Bronchial epithelial cell (primary cell): ENCODE measurements around the gene C19orf33. TPM values are rescaled to one million over a fixed set of nuclear protein-coding genes. Genes with fewer than 3 reads are reported as not detected.

Source experiments
- DNase-seq: peaks from one replicate; pipeline ENCODE4 v3.0.0-alpha.2; 2010; ENCODE audit warnings: low read depth
- FAIRE-seq: peaks from 2 replicates; lab custom pipeline; 2011; peaks lifted over from hg19 to GRCh38; lab: Jason Lieb, UNC
- H3K27me3 ChIP-seq: 2 replicates; pipeline ENCODE4 v1.5.1; 2011; ENCODE audit warnings: low read length; ENCODE audit not compliant: control insufficient read depth, insufficient read depth
- H3K36me3 ChIP-seq: 2 replicates; pipeline ENCODE4 v1.5.1; 2011; ENCODE audit warnings: low read length; ENCODE audit not compliant: control insufficient read depth, insufficient read depth
- H3K4me3 ChIP-seq: 2 replicates; pipeline ENCODE4 v1.5.1; 2011; ENCODE audit warnings: mild to moderate bottlenecking, low read depth, low read length, control low read depth
- CTCF ChIP-seq: IDR thresholded peaks from 2 replicates; pipeline ENCODE4 v1.5.1; 2011; ENCODE audit warnings: mild to moderate bottlenecking, moderate library complexity, low read length, control low read depth, inconsistent platforms; ENCODE audit not compliant: insufficient read depth, severe bottlenecking
- total RNA-seq: library from RNA; depleted of rRNA; stranded (reverse); fragments of >200 nt; gene quantifications from 2 replicates; pipeline ENCODE4 v1.2.1, GENCODE V29; 2014

The C19orf33 gene
- total RNA-seq, 1 donor from 2014 or later = 266 TPM

GRCh38 chr19:38283271-38283670 lies 20.8 kb upstream of the C19orf33 start:
- Histone ChIP-seq H3K27me3 (no peaks in the 10 kb centered on the region), H3K36me3 (peaks cover 33% of the 10 kb centered on the region), H3K4me3 (no peak overlapping the region)
- TF ChIP-seq CTCF = no peak
- no peak for DNase-seq
- FAIRE-seq = no peak

- FAIRE-seq = no peak
- H3K4me3 ChIP-seq = no peak overlapping the region
- peaks cover 39% of the 10 kb centered on the region for H3K36me3 ChIP-seq
- DNase-seq = no peak
- no peak for TF ChIP-seq CTCF
- no peaks in the 10 kb centered on the region for H3K27me3 ChIP-seq
Measured at GRCh38 chr19:38284422-38284821, 19.6 kb upstream of the C19orf33 start.

GRCh38 chr19:38285567-38285966 lies 18.5 kb upstream of the C19orf33 start:
- Histone ChIP-seq H3K4me3 (no peak overlapping the region), H3K27me3 (no peaks in the 10 kb centered on the region), H3K36me3 (peaks cover 37% of the 10 kb centered on the region)
- DNase-seq (no peak), FAIRE-seq (no peak)
- no peak for TF ChIP-seq CTCF

- FAIRE-seq (no peak), DNase-seq (no peak)
- no peaks in the 10 kb centered on the region for H3K27me3 ChIP-seq
- H3K36me3 ChIP-seq = peaks cover 51% of the 10 kb centered on the region
- H3K4me3 ChIP-seq = no peak overlapping the region
- TF ChIP-seq CTCF = no peak
Measured at GRCh38 chr19:38287604-38288003, 16.4 kb upstream of the C19orf33 start.

- no peak for DNase-seq
- H3K27me3 ChIP-seq = no peaks in the 10 kb centered on the region
- H3K36me3 ChIP-seq = peaks cover 54% of the 10 kb centered on the region
- TF ChIP-seq CTCF = no peak
- no peak overlapping the region for H3K4me3 ChIP-seq
- FAIRE-seq = no peak
Measured at GRCh38 chr19:38288123-38288855, 15.8 kb upstream of the C19orf33 start.

- no peak overlapping the region for H3K4me3 ChIP-seq
- no peaks in the 10 kb centered on the region for H3K27me3 ChIP-seq
- H3K36me3 ChIP-seq = peaks cover 52% of the 10 kb centered on the region
- DNase-seq (no peak), FAIRE-seq (no peak)
- TF ChIP-seq CTCF = no peak
Measured at GRCh38 chr19:38289955-38290354, 14.1 kb upstream of the C19orf33 start.
